ENCODE measurements around the gene LRRK1.

Gene LRRK1

GRCh38 chr15:101025896-101026631, 106.9 kb downstream of the LRRK1 start:
- Histone ChIP-seq H3K4me3 (no peak overlapping the region), H3K27ac (no peak overlapping the region)

DNA sequence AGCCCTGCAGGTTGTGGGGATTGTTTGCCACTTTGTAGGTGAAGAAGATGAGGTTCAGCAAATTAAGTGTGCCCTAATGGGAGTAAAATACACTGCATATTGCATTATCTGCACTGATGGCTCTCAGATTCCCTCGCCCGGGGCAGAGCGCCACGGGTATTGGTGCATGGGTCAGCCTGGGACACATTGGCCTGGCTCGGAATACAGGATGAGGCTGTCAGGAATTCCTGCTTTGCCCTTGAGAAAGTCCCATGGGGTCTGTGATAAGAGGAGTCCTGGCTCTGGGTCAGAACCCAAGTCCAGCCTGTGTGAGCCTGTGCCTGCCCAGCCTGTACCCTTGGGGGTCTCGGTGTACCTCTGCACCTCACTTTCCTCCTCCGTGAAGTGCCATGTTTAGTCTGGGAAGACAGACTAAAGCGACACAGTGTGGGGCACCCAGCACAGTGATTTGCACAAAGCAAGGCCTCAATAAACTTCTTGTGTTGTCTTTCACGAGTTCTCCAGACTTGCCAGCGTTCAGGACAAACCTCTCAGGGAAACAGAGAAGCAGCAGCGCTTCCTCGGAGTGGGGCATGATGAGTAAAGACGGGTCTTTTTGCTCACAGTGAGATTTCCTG, 107.6 kb downstream of the LRRK1 start:
- no peak overlapping the region for H3K27ac ChIP-seq
- no peak overlapping the region for H3K4me3 ChIP-seq

- Histone ChIP-seq H3K27ac (no peak overlapping the region), H3K4me3 (no peak overlapping the region)
Observed at GRCh38 chr15:101027273-101027901, 108.2 kb downstream of the LRRK1 start.

GRCh38 chr15:101027920-101028319, 108.8 kb downstream of the LRRK1 start:
- Histone ChIP-seq H3K27ac (no peak overlapping the region), H3K4me3 (no peak overlapping the region)

- H3K27ac ChIP-seq, result no peak overlapping the region
- H3K4me3 ChIP-seq, result no peak overlapping the region
Observed at GRCh38 chr15:101028321-101028720, 109.2 kb downstream of the LRRK1 start.

GRCh38 chr15:101028772-101029438, 109.7 kb downstream of the LRRK1 start:
- no peak overlapping the region for H3K27ac ChIP-seq
- no peak overlapping the region for H3K4me3 ChIP-seq

DNA sequence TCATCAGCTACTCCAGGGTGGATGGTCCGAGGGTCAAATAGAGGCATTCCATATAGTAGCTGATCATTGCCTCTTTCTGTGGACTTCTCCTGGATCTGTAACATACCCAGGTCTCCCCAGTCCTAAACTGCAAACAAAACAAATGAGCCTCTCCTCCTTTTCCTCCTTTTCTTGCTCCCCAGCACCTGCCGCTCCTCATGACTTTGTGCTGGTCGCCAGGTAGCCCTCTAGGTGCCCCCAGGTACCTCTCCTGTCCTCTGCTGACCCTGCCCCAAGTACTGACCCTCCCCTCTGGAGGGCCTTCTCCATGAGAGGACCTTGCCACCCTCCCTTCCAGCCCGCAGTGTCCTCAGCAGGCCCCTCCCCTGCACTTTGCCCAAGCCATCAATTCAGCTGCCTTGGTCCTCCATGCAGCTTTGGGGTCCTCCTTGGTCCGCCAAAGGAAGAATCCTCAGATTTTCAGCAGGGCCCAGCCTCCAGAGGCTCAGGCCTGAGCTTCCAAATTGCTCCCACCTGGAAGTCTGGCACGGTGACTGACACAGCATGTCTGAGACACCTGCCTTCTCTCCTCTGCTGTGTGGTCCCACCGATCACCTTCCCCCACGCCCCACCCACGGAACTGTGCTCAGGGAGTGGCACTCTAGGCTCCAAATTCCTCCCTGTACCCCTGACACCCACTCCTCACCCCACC, 111.0 kb downstream of the LRRK1 start:
- Histone ChIP-seq H3K4me3 (no peak overlapping the region), H3K27ac (no peak overlapping the region)

DNA sequence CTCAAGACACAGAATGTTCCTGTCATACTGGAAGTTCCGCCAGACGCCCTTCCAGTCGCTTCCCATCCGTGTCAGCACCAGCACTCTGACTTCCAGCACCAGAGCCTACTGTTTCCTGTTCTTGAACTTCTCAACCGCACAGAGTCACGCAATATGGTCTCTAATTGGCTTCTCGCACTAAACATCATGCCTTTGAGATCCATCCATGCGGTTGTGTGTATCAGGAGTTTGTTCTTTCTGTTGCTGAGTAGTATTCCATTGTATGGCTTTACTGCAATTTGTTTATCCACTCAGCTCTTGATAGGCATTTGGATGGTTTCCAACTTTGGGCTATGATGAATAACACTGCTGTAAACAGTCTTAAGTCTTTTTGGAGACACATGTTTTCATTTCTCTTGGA, 112.1 kb downstream of the LRRK1 start:
- no peak overlapping the region for H3K27ac ChIP-seq
- no peak overlapping the region for H3K4me3 ChIP-seq

- Histone ChIP-seq H3K4me3 (no peak overlapping the region), H3K27ac (no peak overlapping the region)
Observed at GRCh38 chr15:101033801-101034200, 114.6 kb downstream of the LRRK1 start.

DNA sequence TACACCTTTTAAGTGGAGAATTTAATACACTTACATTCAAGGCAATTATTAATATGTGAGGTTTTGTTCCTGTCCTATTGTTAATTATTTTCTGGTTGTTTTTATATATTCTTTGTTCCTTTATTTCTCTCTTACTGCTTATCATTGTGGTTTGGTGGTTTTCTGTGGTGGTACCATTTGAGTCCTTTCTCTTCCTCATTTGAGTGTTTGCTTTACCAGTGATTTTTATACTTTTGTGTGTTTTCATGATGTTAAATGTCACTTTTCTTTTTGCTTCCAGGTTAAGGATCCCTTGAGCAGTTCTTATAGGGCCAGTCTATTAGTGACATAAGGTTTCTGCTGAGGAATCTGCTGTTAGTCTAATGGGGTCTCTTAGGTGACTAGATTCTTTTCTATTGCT, 116.5 kb downstream of the LRRK1 start:
- Histone ChIP-seq H3K4me3 (no peak overlapping the region), H3K27ac (no peak overlapping the region)

DNA sequence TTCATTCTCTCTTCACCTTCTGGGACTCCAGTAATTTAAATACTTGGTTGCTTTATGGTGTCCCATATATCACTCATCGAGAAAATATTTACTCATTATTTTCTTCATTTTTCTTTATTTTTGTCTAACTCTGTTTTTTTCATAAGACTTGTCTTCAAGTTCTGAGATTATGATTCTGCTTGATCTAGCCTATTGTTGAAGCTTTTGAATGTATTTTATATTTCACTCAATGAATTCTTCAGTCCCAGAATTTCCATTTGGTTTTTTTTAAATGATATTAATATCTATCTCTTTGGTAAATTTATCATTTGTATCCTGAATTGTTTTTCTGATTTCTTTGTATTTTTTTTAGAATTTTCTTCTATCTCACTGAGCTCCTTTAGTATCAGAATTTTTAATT, 117.0 kb downstream of the LRRK1 start:
- Histone ChIP-seq H3K4me3 (no peak overlapping the region), H3K27ac (no peak overlapping the region)

DNA sequence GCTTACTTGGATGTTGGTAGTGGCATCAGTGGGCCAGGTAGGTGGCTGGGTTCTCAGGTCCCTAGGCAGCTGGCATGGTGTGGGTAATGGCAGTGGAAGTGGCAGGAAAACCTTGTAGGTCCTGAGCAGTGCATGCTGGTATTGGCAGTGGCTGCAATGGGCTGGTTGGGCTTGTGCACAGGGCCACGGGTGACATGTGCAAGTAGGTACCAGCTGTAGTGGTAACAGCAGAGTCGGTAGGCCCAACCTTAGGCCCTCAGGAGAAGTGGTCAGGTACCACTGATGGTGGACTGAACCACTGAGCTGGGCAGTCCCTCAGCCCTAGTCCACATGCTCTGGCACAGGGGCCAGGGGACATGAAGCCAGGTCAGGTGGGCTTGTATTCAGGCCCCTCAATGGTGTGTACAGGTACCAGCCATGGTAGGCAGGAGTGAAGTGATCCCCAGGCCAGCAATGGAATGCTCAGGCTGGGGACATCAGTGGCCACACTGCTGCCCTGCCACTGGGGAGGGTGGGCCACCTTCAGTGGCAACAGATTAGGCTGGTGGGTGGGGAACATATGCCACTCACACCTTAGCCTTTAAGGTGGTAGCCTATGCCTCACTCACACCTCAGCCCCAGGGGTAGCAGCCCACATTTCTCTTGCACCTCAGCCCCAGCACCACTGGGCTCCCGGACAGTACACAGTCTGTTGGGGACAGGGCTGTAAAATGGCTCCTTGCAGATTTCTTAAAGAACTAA, 118.1 kb downstream of the LRRK1 start:
- no peak overlapping the region for H3K4me3 ChIP-seq
- H3K27ac ChIP-seq, result no peak overlapping the region

DNA sequence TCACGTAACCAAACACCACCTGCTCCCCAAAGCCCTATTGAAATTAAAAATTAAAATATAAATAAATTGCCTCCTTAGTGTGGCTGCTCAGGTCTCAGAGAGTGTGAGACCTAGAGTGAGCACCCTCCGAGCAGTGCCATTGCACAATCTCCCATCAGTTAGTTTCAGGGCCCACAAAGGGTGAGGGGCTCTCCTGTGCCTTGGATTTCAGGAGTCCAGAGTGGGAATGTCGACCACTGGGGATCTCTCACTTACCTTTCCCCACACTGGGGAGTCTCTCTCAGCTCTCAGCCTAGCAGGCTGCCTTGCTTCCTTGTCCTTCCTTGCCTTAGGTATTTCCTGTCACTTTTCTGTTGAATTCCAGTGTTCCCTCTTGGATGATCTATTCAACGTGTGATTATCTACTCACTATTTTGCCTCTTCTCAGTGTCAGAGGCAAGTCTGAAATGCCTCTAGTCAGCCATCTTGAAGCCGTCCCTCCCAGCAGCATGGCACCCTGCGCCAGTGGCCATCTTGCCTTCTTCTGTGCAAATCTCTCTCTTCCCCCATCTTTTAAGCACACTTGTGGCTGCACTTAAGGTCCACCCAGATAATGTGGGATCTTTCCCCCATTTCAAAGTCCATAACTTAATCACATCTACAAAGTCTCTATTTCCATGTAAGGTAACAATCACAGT, 119.3 kb downstream of the LRRK1 start:
- no peak overlapping the region for H3K27ac ChIP-seq

DNA sequence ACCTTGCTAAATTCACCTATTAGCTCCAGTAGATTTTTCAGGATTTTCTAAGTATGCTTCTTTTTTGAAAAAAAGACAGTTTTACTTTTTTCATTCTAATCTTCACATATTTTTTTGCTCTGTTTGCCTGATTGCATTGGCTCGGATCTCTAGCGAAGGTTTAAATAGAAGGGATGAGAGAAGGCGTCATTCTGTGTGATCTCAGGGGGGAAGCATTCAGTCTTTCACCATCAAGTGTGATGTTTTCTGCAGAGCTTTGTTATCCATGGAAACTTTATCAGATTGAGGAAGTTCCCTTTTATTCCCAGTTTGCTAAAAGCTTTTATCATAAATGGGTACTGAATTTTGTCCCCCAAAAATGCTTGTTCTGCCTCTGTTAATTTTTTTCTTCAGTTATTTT, 120.3 kb downstream of the LRRK1 start:
- H3K27ac ChIP-seq, result no peak overlapping the region

More for the DNA sequence above, 119.3 kb downstream of the LRRK1 start:
- no peak overlapping the region for H3K4me3 ChIP-seq

GRCh38 chr15:101042320-101042719, 123.2 kb downstream of the LRRK1 start:
- Histone ChIP-seq H3K27ac (no peak overlapping the region), H3K4me3 (no peak overlapping the region)

More for the DNA sequence above, 120.3 kb downstream of the LRRK1 start:
- no peak overlapping the region for H3K4me3 ChIP-seq

DNA sequence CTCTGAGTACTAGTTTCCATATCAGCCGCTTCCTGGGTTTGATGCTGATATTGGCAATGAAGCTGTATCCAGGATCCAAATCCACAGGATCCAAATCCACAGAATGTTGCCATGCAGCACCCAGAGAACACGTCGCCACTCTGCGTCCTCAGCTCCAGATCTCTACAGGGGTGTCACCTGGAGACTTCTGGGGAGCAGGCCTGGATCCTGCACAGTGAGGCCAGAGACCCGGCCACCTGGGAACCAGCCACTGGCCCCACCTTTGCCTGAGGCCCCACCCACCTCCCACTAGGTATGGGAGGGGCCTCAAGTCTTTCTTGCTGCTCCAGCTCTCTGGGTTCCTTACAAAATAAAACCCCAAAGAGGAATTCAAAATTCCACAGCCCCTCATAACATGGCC, 123.9 kb downstream of the LRRK1 start:
- Histone ChIP-seq H3K4me3 (no peak overlapping the region), H3K27ac (no peak overlapping the region)

DNA sequence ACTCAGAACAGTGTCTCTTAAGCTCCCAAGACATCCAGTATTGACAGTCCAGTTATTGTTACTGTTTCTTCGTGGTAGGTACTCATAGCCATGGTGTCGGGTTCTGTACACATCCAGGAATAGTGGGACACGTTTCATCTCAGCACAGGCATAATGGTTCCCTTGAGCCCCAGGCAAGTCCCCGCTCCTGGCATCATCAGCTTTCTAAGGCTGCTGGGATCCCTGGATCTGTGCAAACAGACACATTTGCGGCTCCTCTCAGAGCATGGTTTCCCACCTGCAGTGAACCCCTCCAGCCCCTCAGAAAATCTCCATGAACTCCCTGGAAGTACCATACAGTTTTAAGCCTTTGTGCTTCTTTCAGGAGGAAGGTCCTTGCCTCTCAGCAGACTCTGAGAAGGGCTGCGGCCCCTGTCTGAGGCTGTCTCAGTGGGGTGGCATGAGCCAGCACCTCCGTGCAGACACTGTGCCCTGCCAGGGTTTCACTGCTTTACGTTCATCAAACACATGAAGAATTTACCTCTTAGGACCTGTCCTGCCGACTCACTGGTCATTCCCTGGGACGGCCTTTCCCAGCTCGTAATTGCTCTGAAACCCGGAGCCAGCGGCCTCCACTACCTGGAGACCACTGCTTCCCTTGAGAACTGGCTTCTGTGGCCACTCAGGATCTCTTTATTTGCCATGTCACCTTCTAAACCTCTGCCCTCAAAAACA, 124.9 kb downstream of the LRRK1 start:
- Histone ChIP-seq H3K27ac (no peak overlapping the region), H3K4me3 (no peak overlapping the region)

GRCh38 chr15:101044625-101045235, 125.6 kb downstream of the LRRK1 start:
- H3K4me3 ChIP-seq, result no peak overlapping the region
- H3K27ac ChIP-seq, result no peak overlapping the region

Data from skin epidermis (tissue), 12 donors.